Gastroesophageal sphincter (tissue), 4 donors: ENCODE data around the gene ANKS1B. TPM values are rescaled to one million over a fixed set of nuclear protein-coding genes. Genes with fewer than 3 reads are reported as not detected.

Source experiments
- ATAC-seq: fragments of 150-250 bp; one replicate; pipeline ENCODE4 v1.9.1; 2016; ENCODE audit warnings: mild to moderate bottlenecking, moderate library complexity
- H3K27ac ChIP-seq, 4 donors: fragments of 200-600 bp; sonication (generic) in 3 of 4; 1 replicate in 3 of 4; 2 replicates in 1 of 4; pipeline ENCODE4 v1.5.1; 2016 to 2019
- H3K27me3 ChIP-seq: fragments of 200-600 bp; sonication (generic); one replicate; pipeline ENCODE4 v1.5.1; 2019
- H3K36me3 ChIP-seq, 2 donors: fragments of 200-600 bp; sonication (generic); one replicate each; pipeline ENCODE4 v1.5.1; 2019; ENCODE audit warnings: control low read depth in 1 of 2
- H3K4me1 ChIP-seq, 3 donors: fragments of 200-600 bp; sonication (generic); 1 replicate in 2 of 3; 2 replicates in 1 of 3; pipeline ENCODE4 v1.5.1; 2016 to 2019; ENCODE audit warnings: control low read depth in 2 of 3
- H3K4me3 ChIP-seq, 2 donors: fragments of 200-600 bp; sonication (generic); one replicate each; pipeline ENCODE4 v1.5.1; 2019; ENCODE audit warnings: mild to moderate bottlenecking in 1 of 2, moderate library complexity in 1 of 2
- H3K9me3 ChIP-seq, 3 donors: fragments of 200-600 bp; sonication (generic); one replicate each; pipeline ENCODE4 v1.5.1; 2017 to 2019; ENCODE audit warnings: control low read depth in 2 of 3
- EP300 ChIP-seq: sonication (generic); formaldehyde crosslinking; IDR thresholded peaks from one replicate; pipeline ENCODE4 v1.6.1; 2017; ENCODE audit warnings: antibody characterized with exemption, mild to moderate bottlenecking
- POLR2A ChIP-seq, 2 donors: fragments of 450-650 bp; IDR thresholded peaks; one replicate each; pipeline ENCODE4 v1.6.1; 2017; ENCODE audit warnings: antibody characterized with exemption in 2 of 2, mild to moderate bottlenecking in 2 of 2, moderate library complexity in 1 of 2
- POLR2AphosphoS5 ChIP-seq: sonication (generic); formaldehyde crosslinking; IDR thresholded peaks from one replicate; pipeline ENCODE4 v1.6.1; 2017; ENCODE audit warnings: antibody characterized with exemption
- WGBS, 2 donors: methylation state at CpG; one replicate each; pipeline ENCODE4 v1.1.5; 2018; ENCODE audit warnings: low coverage in 1 of 2; 5-methylcytosine and 5-hydroxymethylcytosine counted together
- total RNA-seq, 4 donors: library from RNA; depleted of rRNA; stranded (reverse); fragments of >200 nt; gene quantifications; one replicate each; pipeline ENCODE4 v1.1.0, GENCODE V29; 2016
- TF ChIP-seq, protein P1 (sequence below), 4 experiments: fragments of 200-600 bp in 2 of 4; fragments of 450-650 bp in 2 of 4; sonication (generic) in 1 of 4; IDR thresholded peaks; one replicate each; pipeline ENCODE4 v1.5.1; 2017 to 2019; ENCODE audit warnings: antibody characterized with exemption in 4 of 4, mild to moderate bottlenecking in 2 of 4, moderate library complexity in 2 of 4

The ANKS1B gene
- total RNA-seq, 4 donors from 2014 or later: 9.9 to 31.1 (median 21.4) TPM

DNA sequence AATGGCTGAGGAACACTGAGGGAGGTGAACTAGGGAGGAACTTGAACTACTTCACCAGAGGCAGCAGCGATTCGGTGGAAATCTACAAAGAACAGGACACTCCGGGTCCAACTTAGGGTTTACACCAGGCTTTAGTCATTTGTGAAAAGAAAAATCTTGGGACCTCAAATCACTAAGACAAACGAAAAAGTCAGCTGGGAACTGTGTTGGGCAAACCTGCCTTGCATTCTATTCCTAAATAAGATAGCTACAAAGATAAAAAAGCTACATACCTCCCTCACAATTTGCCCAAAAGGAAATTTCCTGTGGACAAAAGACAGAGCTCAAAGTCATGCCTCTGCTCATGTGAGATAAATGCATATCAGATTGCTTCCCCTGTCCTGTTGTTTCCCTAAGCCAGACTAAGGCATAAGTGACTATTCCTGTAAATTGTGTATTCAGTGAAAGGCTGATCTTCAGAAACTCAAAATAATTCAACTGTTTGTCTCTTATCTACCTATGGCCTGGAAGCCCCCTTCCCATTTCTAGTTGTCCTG, 1233.1 kb downstream of the ANKS1B start:
- TF ChIP-seq POLR2A (IDR thresholded peaks at IDR 0.05): no peak
- TF ChIP-seq POLR2AphosphoS5: no peak
- TF ChIP-seq EP300: no peak
- TF ChIP-seq, protein P1, sequence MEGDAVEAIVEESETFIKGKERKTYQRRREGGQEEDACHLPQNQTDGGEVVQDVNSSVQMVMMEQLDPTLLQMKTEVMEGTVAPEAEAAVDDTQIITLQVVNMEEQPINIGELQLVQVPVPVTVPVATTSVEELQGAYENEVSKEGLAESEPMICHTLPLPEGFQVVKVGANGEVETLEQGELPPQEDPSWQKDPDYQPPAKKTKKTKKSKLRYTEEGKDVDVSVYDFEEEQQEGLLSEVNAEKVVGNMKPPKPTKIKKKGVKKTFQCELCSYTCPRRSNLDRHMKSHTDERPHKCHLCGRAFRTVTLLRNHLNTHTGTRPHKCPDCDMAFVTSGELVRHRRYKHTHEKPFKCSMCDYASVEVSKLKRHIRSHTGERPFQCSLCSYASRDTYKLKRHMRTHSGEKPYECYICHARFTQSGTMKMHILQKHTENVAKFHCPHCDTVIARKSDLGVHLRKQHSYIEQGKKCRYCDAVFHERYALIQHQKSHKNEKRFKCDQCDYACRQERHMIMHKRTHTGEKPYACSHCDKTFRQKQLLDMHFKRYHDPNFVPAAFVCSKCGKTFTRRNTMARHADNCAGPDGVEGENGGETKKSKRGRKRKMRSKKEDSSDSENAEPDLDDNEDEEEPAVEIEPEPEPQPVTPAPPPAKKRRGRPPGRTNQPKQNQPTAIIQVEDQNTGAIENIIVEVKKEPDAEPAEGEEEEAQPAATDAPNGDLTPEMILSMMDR (IDR thresholded peaks at IDR 0.05): no peak
- no peaks in the 10 kb centered on the region for H3K4me1 ChIP-seq
- peaks cover 0 to 19% of the 10 kb centered on the region in 2 donors for H3K36me3 ChIP-seq
- no peak overlapping the region for H3K27ac ChIP-seq
- no peak overlapping the region for H3K4me3 ChIP-seq
- no peak for ATAC-seq
- WGBS, 2 donors: 75 to 91% methylated on average over 4 of the region's 4 CpGs
- no peaks in the 10 kb centered on the region for H3K27me3 ChIP-seq
- no peaks in the 10 kb centered on the region for H3K9me3 ChIP-seq

DNA sequence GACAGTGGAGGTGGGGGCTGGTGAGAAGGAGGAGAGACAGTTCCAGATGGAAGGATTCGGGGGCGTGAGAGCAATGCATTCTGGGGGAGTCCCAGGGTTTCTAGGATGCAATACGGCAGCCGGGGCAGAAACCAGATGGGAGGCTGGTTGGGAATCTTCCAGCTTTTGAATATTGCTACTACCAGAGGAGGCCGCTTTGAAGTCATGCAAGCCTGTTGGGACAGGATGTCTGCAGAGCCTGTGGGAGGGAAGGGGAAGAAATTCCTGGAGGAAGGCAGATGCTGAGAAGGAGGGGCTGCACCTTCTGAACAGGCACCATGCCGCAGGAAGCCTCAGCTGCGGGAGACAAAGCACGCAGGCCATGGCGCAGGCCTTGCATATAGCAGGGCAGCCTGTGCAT, 1234.2 kb downstream of the ANKS1B start:
- no peak for ATAC-seq
- H3K4me1 ChIP-seq: peaks cover 0 to 10% (median 0%) of the 10 kb centered on the region in 3 donors
- H3K4me3 ChIP-seq: no peak overlapping the region
- no peaks in the 10 kb centered on the region for H3K27me3 ChIP-seq
- no peak overlapping the region for H3K27ac ChIP-seq
- no peak for TF ChIP-seq POLR2A (IDR thresholded peaks at IDR 0.05)
- TF ChIP-seq POLR2AphosphoS5: no peak
- TF ChIP-seq, protein P1 (IDR thresholded peaks at IDR 0.05): no peak
- TF ChIP-seq EP300: no peak
- H3K36me3 ChIP-seq: peaks cover 0 to 19% of the 10 kb centered on the region in 2 donors
- no peaks in the 10 kb centered on the region for H3K9me3 ChIP-seq
- WGBS, 2 donors: 65 to 68% methylated on average over 5 to 9 of the region's 9 CpGs

DNA sequence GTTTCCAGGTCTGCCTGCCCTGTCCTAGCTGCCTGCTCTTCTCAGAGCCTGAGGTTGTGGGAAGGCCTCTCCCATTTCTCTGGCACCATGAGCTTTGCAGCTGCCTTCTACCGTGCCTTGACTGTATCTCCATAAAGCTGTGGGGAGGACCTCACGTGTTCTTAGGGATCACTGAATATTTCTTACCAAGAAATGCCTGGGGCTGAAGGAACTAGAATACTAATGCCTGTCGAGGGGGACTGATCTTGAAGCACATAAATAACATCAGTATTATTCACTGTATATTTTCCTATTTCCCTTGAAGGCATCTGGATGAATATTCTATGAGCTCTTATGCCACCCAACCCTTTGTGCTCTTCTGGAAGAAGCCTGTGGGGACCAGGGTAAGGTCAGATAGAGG, 1236.3 kb downstream of the ANKS1B start:
- TF ChIP-seq, protein P1 (IDR thresholded peaks at IDR 0.05): no peak
- TF ChIP-seq EP300 (no peak), POLR2AphosphoS5 (no peak), POLR2A (IDR thresholded peaks at IDR 0.05) (no peak)
- Histone ChIP-seq H3K4me3 (no peak overlapping the region), H3K27me3 (no peaks in the 10 kb centered on the region), H3K4me1 (peaks cover 0 to 12% (median 0%) of the 10 kb centered on the region in 3 donors), H3K9me3 (no peaks in the 10 kb centered on the region), H3K27ac (no peak overlapping the region), H3K36me3 (peaks cover 0 to 19% of the 10 kb centered on the region in 2 donors)
- ATAC-seq: no peak
- WGBS, 2 donors: no CpG with 5 or more reads among the region's 3 CpGs

DNA sequence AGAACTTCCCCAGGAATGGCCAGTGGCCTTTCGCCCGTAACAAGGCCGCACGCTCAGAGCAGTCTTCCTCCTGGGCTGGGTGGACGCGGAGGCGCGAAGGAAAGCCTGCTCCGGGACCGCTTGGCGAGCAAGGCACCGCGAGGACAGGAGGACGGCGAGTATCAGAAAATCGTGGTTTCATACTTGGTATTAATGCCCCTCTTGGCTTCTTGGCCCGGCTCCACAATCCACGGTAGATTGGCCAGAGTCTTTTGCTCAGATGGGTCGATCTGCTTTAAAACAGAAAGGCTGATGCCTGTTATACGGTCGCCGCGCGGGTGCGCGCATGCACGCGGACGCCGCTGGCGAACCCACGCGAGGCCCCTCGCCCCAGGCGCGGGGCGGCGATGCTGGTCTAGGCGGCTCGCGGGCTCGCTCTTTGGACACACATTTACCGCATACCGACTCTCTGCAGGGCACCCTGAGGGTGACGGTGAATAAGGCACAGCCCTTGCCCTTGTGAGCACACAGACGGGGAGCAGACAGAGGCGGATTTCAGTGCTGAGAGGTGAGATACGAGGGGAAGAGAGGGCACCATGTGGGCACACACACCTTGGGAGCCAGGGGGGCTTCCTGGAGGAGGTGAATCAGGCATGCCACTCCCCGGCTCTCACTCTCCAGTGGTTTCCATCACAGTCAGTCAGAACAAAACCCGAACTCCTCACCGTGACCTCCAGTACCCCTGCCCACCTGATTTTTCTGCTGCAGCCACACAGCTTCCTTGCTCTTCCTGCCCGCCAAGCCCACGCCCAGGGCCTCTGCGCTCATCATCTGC, 1239.0 kb downstream of the ANKS1B start:
- no peak overlapping the region for H3K27ac ChIP-seq
- no peaks in the 10 kb centered on the region for H3K27me3 ChIP-seq
- peaks cover 0 to 12% (median 0%) of the 10 kb centered on the region in 3 donors for H3K4me1 ChIP-seq
- peak; percentile 42 for ATAC-seq
- TF ChIP-seq EP300 (no peak), POLR2AphosphoS5 (no peak), POLR2A (IDR thresholded peaks at IDR 0.05) (no peak)
- TF ChIP-seq, protein P1 (IDR thresholded peaks at IDR 0.05): no peak
- peaks cover 0 to 2% (median 0%) of the 10 kb centered on the region in 3 donors for H3K9me3 ChIP-seq
- H3K4me3 ChIP-seq: peak overlapping the region; percentile 36 to 51
- peaks cover 0 to 15% of the 10 kb centered on the region in 2 donors for H3K36me3 ChIP-seq
- WGBS, 2 donors: 44 to 63% methylated on average over 8 of the region's 54 CpGs
